ENCODE results near the gene CHERP. TPM values are rescaled to one million over a fixed set of nuclear protein-coding genes. Genes with fewer than 3 reads are reported as not detected.
A peak's percentile ranks its signal among the peaks of the same experiment; 100 is the strongest.

CHERP gene
- total RNA-seq, 4 donors from 2014 or later = 8.1 to 15.5 (median 11.7) TPM

GRCh38 chr19:16572332-16573211, 30.3 kb upstream of the CHERP start, which contains the start of gene SLC35E1:
SLC35E1 (minus strand) TSS chr19:16572415; CDS start chr19:16572364, 51 bp downstream.
- Histone ChIP-seq H3K27me3 (no peaks in the 10 kb centered on the region), H3K36me3 (peaks cover 22 to 23% of the 10 kb centered on the region in 2 donors), H3K4me3 (replicated peaks in 1 of 3) (peak within 1 kb of the TSS; percentile 75 to 83 (median 81)), H3K27ac (peak within 1 kb of the TSS; percentile 56 to 69 (median 68)), H3K4me1 (peaks cover 24 to 25% of the 10 kb centered on the region in 2 donors), H3K9me3 (no peaks in the 10 kb centered on the region)
- intact Hi-C loops (cut with DNase I) = loop anchor here (5.0 kb wide), 1 partner anchor 55 kb away; the partner anchor contains the start of gene MED26
- 1 to 2% methylated on average over 26 to 39 of the region's 83 CpGs for WGBS, 2 donors
- TF ChIP-seq, protein P1, sequence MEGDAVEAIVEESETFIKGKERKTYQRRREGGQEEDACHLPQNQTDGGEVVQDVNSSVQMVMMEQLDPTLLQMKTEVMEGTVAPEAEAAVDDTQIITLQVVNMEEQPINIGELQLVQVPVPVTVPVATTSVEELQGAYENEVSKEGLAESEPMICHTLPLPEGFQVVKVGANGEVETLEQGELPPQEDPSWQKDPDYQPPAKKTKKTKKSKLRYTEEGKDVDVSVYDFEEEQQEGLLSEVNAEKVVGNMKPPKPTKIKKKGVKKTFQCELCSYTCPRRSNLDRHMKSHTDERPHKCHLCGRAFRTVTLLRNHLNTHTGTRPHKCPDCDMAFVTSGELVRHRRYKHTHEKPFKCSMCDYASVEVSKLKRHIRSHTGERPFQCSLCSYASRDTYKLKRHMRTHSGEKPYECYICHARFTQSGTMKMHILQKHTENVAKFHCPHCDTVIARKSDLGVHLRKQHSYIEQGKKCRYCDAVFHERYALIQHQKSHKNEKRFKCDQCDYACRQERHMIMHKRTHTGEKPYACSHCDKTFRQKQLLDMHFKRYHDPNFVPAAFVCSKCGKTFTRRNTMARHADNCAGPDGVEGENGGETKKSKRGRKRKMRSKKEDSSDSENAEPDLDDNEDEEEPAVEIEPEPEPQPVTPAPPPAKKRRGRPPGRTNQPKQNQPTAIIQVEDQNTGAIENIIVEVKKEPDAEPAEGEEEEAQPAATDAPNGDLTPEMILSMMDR (IDR thresholded peaks at IDR 0.05) = no peak
- peak in 1 of 2 donors; percentile 87 for TF ChIP-seq POLR2A (IDR thresholded peaks at IDR 0.05)
- peak; percentile 97 for DNase-seq

DNA sequence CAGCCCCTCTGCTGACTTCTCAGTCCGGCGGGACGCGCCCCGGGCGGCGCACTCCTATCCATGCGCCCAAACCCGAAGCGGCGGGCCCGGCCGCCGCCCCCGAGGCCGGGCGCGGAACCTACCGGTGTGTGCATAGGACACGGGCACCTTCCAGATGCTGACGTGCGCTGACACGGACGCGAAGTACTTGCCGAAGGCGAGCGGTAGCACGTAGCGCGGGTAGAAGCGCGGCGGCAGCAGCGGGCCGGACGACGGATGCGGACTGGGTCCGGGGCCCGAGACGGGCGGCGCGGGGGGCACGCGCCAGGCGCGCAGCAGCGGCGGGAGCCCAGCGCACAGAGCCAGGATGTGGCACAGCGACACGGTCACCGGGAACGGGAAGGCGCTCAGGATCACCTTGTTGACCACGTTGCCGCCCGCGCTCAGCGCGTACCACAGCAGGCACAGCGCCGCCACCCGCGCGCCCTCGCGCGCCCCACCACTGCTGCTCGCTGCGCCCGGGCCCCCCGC, 29.6 kb upstream of the CHERP start:
- H3K36me3 ChIP-seq = peaks cover 17 to 23% of the 10 kb centered on the region in 2 donors

GRCh38 chr19:16571283-16571682, 29.0 kb upstream of the CHERP start:
- Histone ChIP-seq H3K27ac (peak overlapping the region in 1 of 3 donors; percentile 56), H3K36me3 (peaks cover 19 to 22% of the 10 kb centered on the region in 2 donors), H3K4me1 (peaks cover 24 to 25% of the 10 kb centered on the region in 2 donors), H3K9me3 (no peaks in the 10 kb centered on the region), H3K27me3 (no peaks in the 10 kb centered on the region), H3K4me3 (replicated peaks in 1 of 3) (peak overlapping the region; percentile 73 to 75 (median 75))
- no peak for TF ChIP-seq POLR2A (IDR thresholded peaks at IDR 0.05)
- TF ChIP-seq, protein P1 (IDR thresholded peaks at IDR 0.05) = no peak
- WGBS, 2 donors = 18 to 23% methylated on average over 5 to 6 of the region's 6 CpGs
- intact Hi-C loops (cut with DNase I) = loop anchor here (5.0 kb wide), 1 partner anchor 56 kb away; the partner anchor contains the start of gene MED26
- no peak for DNase-seq

More for the DNA sequence above, 29.6 kb upstream of the CHERP start:
- 0% methylated on average over 6 to 12 of the region's 75 CpGs for WGBS, 2 donors
- Histone ChIP-seq H3K27ac (peak overlapping the region; percentile 22 to 69 (median 56)), H3K4me1 (peaks cover 24 to 25% of the 10 kb centered on the region in 2 donors), H3K9me3 (no peaks in the 10 kb centered on the region), H3K27me3 (no peaks in the 10 kb centered on the region), H3K4me3 (replicated peaks in 1 of 3) (peak overlapping the region; percentile 73 to 75 (median 75))
- DNase-seq = peak in 1 of 2 donors; percentile 40
- TF ChIP-seq POLR2A (IDR thresholded peaks at IDR 0.05) = no peak
- TF ChIP-seq, protein P1 (IDR thresholded peaks at IDR 0.05) = no peak
- intact Hi-C loops (cut with DNase I) = loop anchor here (5.0 kb wide), 1 partner anchor 55 kb away; the partner anchor contains the start of gene MED26

DNA sequence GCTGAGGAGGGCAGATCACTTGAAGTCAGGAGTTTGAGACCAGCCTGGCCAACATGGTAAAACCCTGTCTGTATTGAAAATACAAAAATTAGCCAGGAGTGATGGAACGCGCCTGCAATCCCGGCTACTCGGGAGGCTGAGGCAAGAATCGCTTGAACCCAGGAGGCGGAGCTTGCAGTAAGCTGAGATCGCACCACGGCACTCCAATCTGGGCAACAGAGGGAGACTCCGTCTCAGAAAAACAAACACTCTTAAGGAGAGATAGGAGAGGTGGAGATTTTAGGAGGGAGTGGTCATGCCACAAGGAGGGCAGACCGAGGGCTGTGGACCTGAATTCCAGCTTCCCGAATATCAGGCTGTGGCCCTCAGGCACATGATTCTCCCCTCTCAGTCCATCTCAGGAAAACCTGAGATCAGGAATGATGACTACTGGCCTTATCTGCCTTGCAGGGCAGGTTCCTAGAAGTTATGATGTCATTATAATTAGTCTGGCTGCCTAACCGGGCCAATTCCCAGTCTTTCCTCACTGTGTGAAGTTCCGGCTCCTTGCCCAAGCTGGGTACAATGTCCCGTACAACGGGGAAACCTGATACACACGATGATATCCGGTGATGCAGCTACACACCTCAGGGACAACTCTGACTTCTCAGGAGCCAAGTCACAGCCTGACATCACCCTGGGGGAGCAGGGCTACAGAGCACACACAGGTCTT, 27.5 kb upstream of the CHERP start:
- WGBS, 2 donors = 80 to 85% methylated on average over 17 of the region's 17 CpGs
- no peaks in the 10 kb centered on the region for H3K27me3 ChIP-seq
- no peaks in the 10 kb centered on the region for H3K9me3 ChIP-seq
- peaks cover 24% of the 10 kb centered on the region in 2 donors for H3K4me1 ChIP-seq
- peaks cover 17 to 23% of the 10 kb centered on the region in 2 donors for H3K36me3 ChIP-seq
- H3K4me3 ChIP-seq (replicated peaks in 1 of 3) = no peak overlapping the region
- no peak for DNase-seq
- intact Hi-C loops (cut with DNase I) = loop anchor here (5.0 kb wide), 1 partner anchor 58 kb away; the partner anchor contains the start of gene MED26
- TF ChIP-seq, protein P1 (IDR thresholded peaks at IDR 0.05) = no peak
- TF ChIP-seq POLR2A (IDR thresholded peaks at IDR 0.05) = no peak
- no peak overlapping the region for H3K27ac ChIP-seq
